ENCODE data around the gene KIF17.

DNA sequence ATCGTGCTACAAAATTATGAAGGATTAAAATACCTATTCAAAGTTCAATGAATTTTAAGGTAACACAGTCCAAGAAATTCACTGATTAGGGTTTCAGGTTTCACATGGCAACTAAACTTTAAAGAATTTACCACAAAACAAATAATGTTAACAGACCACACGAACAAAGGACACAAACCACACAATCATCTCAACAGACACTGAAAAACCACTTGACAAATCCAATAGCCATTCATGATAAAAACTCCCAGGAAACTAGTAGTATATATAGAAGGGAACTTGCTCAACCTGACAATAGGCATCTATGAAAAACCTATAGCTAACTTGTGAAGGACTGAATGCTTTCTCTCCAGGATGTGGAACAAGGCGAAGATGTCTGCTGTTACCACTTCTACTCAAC is 35.8 kb upstream of the KIF17 start:
- TF ChIP-seq CTCF (IDR thresholded peaks at IDR 0.05; ENCODE audit: poor library complexity, severe bottlenecking) (no peak), POLR2AphosphoS5 (IDR thresholded peaks at IDR 0.05) (no peak), SMC3 (conservative IDR thresholded peaks at IDR 0.05; ENCODE audit: poor library complexity) (no peak), EZH2 (IDR thresholded peaks at IDR 0.05; ENCODE audit: borderline replicate concordance, insufficient read depth, low read length, poor library complexity, severe bottlenecking) (no peak)

All from neural cell (in vitro differentiated cells).